ELF-1 (cell line): Measurements from ENCODE around the gene ATP10D.
"Not testable (repeated sequence)": the region's sequence is repeated elsewhere in the genome, so short reads cannot be mapped to it uniquely, and the experiment has no call there.

Experiments used
- DNase-seq: peaks from one replicate; pipeline ENCODE4 v3.0.0-alpha.2; 2016; ENCODE audit warnings: low read depth, low spot score

The ATP10D gene

DNA sequence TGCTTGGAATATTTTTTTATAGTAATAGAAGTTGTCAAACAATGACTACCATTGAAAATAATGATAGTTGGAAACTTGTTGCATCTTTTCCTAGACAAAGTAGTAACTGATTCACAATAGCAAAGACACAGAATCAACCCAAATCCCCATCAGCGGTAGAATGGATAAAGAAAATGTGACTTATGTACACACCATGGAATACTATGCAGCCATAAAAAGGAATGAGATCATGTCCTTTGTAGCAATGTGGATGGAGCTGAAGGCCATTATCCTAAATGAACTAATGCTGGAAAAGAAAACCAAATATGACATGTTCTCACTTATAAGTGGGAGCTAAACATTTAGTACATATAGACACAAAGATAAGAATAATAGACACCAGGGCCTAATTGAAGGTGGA lies 49.7 kb downstream of the ATP10D start:
- DNase-seq = no peak

DNA sequence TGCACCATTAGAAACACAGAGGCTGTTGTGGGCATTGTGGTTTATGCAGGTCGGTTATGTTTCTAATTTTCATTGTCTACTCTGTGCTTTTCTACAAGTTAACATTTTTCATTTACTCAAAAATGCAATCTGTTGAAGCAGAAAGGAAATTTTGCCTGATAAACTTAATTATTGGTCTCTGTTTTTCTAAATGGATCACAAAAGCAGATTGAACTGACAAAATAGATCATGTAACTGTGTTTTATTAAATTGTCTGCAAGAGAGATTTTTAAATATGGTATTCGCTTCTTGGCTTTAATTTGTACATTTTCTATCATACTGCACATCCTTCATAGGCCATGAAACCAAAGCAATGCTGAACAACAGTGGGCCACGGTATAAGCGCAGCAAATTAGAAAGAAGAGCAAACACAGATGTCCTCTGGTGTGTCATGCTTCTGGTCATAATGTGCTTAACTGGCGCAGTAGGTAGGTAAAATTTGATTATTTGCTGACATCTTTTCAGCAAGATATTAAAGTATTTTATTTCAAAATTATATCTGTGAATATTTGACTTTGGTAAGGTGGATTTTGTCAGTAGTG lies 50.6 kb downstream of the ATP10D start:
- no peak for DNase-seq

DNA sequence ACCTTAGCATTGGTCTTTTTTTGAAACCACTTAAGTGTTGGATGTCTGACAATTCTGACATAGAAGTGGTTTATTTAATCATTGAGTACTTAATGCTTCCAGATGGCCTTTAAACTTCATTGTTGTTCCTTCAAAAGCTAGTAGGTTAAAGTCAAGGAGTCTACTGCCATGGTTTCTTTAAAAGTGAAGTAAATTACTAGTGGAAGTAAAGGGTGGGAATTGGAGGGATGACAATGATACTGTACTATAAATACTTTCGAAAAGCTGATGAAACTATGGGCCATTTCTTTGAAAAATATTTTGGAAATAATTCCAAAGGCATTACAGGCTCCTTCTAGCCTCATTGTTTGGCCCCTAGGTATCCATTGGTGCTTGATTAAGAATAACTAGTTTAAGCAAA lies 51.9 kb downstream of the ATP10D start:
- DNase-seq = no peak

DNA sequence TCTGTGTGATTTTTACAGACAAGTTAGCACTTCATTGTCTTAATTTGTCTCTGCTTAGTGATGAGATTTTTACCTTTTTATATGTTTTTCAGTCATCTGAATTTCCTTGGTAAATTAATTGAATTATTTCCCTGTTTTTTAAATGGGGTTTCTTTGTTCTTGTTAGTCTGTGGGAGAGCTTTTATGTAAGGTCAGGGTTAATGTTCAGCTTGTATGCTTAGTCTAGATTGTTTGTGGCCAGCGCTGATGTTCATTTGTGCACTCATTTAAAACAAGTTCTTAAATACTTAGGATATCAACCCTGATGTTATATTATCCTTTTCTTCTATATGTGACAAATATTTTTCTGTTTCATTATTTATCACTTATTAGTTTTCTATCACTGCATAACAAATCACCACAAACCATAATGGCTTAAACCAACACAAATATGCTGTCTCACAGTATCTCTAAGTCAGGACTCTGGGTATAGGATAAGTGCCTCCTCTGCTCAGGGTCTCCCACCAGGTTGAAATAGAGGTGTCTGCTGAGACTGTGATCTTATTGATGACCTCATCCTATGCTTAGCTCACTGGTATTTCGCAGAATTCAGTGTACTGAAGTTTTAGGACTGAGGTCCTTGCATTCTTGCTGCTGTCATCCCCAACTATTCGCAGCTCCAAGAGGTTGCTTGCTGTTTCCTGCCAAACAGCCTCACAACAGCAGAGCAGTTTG lies 53.2 kb downstream of the ATP10D start:
- DNase-seq = no peak

DNA sequence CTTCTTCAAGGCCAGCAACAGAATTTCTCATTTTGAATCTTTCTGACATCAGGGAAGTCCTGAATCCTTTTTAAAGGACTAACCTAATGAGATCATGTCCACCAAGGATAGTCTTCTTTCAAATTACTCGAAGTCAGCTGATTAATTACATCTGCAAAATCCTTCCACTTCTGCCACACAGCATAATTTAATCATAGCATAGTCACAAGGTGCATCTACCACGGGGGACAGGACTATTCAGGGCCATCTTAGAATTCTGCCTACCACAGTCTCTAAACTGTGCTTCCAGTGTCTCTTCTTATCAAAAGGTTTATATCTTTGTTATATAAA lies 53.7 kb downstream of the ATP10D start:
- no peak for DNase-seq

DNA sequence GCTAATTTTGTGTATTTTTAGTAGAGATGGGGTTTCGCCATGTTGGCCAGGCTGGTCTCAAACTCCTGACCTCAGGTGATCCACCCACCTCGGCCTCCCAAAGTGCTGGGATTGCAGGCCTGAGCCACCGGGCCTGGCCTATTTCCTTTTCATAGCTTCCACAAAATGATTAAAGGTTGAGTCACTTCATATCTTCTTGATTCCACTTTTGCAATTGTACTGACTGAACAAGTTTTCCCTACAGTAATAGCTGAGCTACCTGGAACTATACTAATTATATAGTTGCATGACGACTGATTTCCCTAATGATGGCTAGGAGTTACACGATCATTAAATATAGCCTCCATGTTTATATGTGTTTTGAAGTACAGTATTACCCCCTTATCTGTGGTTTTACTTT lies 57.6 kb downstream of the ATP10D start:
- DNase-seq = not testable (repeated sequence)

DNA sequence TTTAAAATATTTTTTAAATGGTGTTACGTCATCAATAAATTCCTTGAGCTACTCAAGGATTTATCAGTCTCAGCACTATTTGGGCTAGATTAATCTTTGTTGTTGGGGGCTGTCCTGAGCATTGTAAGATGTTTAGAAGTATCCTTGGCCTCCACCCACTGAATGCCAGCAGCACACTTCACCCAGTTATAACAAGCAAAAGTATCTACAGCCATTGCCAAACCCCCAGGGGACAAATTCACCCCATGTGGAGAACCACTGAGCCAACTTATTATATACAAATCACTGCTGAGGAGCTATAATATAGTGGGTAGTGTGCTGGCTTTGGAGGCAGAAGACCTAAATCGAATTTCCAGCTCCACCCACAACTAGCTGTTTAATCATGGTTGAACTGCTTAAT lies 58.3 kb downstream of the ATP10D start:
- DNase-seq = no peak

DNA sequence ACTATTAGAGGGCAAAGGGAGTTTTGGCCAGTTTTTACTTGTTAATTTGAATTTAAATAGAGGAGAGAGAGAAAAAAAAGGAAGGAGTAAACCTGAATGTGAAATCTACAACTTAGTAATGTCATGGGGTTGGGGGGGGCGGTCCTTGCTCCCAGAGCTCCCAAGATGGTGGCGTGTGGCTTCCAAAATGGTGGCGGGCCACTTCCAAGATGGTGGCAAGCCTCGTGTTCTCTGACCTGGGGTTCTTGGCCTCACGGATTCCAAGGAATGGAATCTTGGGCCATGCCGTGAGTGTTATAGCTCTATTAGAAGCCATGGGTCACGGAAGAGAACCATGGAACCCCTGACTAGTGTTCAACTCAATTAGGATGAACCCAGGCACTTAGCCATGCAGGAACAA lies 65.3 kb downstream of the ATP10D start:
- DNase-seq = not testable (repeated sequence)

DNA sequence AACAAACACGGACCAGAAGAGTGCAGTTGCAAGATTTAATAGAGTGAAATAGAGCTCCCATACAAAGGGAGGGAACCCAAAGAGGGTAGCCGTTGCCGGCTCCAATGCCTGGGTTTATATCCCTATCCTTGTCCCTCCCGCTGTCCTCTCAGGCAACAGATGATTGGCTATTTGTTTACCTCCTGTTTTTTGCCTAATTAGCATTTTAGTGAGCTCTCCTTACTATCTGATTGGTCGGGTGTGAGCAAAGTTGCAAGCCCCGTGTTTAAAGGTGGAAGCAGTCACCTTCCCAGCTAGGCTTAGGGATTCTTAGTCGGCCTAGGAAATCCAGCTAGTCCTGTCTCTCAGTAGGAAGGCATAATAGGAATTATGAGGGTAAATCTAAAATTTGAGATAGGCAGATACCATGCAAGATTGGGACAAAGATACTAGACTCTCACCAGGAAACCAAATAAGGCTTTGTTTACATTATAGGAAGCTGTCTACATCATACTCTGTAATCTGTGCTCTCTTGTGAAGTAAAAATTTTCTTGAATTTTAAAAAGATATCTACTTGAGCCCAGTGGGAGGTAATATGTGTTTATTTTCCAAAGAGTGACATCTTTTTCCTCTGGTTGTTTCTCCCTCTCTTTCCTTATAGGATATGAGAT lies 65.9 kb downstream of the ATP10D start:
- no peak for DNase-seq

DNA sequence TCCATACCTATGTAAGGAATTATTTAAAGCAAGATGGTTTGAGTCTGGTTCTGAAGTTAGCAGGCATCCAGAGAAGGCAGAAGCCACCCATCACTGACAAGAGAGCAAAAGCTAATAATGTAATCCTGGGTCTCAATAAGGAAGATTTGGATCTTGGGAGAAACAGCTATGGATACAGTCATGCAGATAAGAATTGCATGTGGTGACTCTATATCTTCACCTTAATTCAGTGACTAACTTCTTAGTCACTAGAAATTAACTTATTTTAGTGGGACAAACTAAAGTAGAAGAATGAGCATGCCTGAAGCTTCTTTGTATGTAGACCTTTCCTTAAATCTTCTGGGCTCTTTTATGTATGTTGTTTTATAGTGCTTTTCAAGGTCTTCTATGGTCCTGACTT lies 66.6 kb downstream of the ATP10D start:
- no peak for DNase-seq

DNA sequence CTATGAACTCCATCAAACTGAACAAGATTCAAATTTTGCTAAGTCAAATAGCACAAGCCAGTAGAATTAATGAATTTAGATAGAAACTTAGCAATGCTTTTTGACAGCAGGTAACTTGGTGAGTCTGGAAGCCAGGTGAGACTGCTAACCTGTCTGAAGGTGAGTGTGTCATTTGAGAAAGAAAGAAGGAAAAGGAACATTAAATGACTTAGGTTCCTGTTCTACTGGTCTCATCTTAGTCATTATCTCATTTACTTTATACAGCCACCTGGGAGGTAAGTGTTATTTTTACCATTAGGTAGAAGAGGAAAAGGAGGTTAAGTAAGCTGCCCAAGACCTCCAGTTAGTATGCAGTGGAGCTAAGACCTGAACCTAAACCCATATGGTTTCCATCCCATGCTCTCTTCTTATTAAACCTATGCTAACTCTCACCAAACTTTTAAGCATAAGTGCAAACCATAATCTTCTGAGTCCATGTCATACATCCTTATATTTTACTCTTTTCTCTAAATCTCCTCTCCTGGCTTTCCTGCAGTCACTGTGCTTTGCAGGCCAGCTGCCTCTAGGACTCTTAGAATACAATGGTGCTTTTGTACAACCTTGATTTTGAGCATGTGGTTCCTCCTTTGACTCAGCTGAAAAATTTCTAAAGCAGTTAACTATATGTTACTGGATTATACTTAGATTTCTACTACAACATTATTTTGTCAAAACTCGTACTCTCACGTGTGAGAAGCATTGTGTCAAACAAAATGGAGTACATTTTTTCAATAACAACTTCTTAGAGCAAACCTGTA lies 68.5 kb downstream of the ATP10D start:
- DNase-seq = no peak

DNA sequence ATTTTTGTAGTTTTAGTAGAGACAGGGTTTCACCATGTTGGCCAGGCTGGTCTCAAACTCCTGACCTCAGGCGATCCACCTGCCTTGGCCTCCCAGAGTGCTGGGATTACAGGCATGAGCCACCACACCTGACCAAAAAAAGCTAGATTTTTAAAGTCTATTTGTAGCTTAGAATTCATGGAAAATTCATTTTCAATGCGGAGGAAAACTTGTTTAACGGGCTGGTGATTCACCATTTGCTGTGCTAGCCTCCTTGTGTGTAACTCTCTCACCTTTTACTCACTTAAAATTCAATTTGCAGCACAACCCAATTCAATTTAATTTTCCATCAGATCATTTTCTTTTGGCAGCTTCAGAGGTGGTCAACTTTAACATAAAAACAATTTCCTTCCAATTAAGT lies 70.8 kb downstream of the ATP10D start:
- not testable (repeated sequence) for DNase-seq

DNA sequence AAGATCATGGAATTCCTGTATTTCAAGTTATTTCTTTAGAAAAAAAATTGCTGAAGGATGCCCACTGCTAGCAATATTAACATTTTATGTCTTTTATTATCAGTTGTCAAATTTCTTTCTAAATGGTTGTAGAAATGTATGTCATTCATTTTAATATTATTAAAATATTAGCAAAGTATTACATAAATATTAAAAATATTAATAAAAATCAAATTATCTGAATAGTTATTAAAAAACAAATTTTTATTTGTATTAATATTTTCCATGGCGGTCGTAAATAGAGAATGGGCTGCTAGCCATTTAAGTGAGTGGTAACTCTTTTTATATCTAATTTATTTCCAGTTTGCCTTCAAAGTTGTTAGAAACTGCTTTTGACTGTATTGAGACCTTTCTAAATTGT lies 72.2 kb downstream of the ATP10D start:
- no peak for DNase-seq

DNA sequence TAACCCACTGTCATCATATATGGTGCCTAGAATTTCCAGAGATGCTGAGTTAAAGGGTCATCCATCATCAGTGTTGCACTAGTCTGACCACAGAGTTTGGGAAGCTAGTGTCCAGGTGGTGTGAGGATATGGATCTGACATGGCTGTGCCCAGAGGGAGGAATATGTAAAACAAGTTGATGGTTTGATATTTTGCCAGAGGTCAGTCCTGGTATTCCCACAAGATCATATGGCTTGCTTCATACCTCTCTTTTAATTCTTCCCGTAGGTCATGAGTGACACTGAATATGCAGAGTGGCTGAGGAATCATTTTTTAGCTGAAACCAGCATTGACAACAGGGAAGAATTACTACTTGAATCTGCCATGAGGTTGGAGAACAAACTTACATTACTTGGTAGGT lies 75.6 kb downstream of the ATP10D start:
- DNase-seq = no peak

DNA sequence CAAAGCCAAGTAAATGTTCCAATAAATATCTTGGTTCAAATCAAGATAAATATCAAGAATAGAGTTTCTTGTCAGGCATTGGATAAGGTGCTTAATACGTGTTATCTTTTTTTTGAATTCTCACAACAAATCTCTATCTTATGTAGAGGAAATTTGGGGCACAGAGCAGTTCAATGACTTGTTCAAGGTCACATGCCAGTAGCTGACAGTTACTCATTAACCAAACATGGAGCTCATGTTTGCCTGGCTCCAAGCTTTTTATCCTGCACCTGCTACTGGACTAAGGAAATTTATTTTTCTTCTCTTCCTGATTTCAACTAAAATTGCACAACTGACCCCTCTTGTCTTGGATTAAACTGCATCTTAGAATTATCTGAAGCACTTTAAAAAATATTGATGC lies 76.3 kb downstream of the ATP10D start:
- DNase-seq = no peak

DNA sequence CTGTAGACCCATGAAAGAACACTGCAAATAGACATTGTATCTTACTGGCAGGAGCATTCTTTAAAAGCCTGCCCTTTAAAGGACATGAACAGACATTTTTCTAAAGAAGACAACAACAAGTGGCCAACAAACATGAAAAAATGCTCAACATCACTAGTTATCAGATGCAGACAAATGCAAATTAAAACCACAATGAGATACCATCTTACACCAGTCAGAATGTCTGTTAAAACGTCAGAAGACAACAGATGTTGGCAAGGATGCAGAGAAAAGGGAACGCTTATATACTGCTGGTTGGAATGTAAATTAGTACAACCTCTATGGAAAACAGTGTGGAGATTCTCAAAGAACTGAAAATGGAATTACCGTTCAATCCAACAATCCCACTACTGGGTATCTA lies 77.2 kb downstream of the ATP10D start:
- DNase-seq = no peak

DNA sequence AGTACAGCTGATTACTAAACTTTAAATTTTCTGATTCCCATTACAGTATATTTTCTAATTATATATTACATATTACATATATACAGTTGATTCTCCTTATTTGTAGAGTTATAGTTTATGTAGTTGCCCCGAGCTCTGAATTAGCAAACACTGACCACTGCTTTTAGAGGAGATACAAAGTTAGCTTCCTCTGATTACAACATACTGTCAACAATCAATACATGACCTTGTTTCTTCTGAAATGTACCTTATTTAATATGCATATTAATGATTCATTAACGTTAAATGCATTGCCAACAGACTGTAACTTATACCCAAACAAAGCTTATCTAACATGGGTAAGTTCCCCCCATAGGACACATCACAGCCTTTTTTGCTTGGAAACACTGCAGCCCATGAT lies 81.5 kb downstream of the ATP10D start:
- DNase-seq = no peak

DNA sequence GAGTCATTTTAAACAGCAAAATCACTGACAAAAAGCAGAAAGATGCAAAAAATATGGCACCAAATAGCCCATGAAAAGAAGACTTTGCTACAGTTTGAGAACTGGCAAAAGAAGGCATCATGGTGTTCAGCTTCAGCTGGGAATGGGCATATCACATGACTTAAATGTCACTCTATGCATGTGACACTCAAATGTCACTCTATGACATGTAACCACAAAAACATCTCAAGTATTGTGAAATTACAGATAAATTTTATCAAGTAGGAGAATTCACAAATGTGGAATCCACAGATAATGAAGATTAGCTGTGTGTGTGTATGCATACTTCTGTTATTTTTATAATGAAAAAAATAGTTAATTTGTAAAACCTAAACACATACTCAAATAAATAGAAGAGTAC lies 81.9 kb downstream of the ATP10D start:
- no peak for DNase-seq

DNA sequence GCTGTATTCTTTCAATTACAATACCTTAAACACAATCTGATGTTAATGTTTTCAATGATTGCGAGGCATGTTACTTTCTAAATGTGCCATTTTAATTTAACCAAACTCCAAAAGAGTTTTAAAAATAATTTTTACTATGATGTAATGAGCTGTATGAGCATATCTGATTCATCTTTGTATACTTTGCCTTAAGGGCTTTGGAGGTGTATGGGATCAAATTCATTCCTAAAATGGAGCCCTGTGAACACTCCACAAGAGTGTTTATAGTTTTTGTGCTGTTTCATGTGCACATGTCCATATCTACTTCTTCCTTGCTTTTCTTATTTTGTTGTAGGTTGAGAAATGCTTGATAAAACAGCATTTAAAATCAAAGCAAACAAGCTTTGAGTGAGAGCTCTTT lies 82.4 kb downstream of the ATP10D start:
- DNase-seq = no peak

DNA sequence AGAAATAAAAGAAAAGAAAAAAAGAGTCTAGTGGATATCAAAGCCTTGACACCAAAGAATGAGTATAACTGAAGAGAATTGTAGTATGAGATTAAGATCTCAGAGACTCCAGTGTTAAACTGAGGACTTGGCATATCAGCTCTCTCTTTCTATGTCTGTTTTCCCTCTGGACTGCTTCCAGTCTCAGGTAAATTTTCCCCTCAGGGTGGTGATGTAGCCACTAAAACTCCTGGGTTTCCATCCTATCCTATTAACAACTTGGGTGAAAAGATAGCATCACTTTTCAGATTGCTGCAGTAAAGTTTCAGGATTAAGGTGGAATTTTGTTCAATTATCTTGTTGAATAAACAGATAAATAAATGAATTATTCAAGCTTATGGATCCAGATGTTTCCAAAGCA lies 85.7 kb downstream of the ATP10D start:
- peak; percentile 8 for DNase-seq

DNA sequence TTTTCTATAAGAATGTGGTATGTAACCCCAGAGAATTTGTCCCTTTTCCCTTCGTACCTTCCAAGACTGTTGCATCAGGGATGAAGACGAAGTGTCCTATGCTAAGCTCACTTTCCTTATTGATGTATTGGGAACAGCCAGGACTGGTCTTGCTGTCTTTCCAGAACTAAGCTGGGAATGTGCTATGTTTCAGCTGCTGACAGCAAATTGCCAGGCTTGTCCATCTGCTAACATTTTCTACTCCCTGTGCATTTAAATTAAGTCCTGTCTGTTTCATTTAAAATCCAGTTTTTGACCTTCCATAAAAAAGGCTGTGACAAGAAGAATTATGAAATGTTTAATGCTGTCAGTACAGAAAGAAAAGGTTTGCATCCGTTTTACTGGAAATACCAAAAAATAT lies 87.9 kb downstream of the ATP10D start:
- DNase-seq = no peak

DNA sequence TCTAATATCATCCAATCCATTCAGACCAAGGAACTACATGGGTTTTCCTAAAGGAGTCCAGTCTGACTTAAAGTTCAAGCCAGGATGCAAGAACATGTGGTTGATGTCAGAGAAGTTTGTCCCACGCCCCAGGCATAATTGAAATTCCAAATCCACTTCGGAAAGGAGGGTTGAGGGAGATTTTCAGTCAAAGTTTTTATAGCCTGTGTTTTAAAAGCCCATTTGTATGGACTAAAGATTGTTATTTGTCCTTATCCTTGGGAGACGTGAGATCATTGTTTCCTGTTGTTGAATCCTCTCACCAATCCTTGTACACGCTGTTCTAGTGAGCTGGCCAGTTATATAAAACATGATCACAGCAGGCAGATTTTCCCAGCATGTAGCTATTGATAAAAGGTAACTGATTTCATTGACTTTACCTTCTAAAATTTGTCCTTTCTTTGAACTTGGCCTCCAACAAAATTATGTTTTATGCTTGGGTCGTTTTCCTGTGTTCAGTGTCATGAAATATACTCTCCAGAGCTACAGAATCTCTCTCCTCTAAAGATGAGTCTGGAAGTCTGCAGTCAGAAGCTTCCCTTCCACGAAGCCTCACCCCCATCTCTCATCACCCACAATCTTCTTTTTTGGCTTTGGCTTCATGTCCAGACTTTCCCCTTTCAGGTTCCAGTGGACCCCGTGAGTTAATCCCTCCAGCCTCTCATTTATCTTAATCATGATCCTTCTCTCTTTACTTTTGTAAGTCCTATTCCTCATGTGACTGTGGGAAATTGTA lies 92.9 kb downstream of the ATP10D start:
- DNase-seq = no peak
